Right forelimb (tissue), 1 donor: Measurements from ENCODE around the gene CACNA1C.

Source experiments
- DNase-seq: peaks from one replicate; pipeline ENCODE4 v3.0.0-alpha.2; 2018

CACNA1C gene

GRCh38 chr12:2035431-2036055 lies 17.2 kb upstream of the CACNA1C start:
- DNase-seq: no peak

- DNase-seq: no peak
Measured at GRCh38 chr12:2039034-2039433, 13.8 kb upstream of the CACNA1C start.

GRCh38 chr12:2043054-2043453 lies 9.7 kb upstream of the CACNA1C start:
- no peak for DNase-seq

- no peak for DNase-seq
Measured at GRCh38 chr12:2044165-2044564, 8.6 kb upstream of the CACNA1C start.

- DNase-seq: no peak
Measured at GRCh38 chr12:2046957-2047356, 5.8 kb upstream of the CACNA1C start.

GRCh38 chr12:2047752-2048151 lies 5.0 kb upstream of the CACNA1C start:
- DNase-seq: no peak

- DNase-seq: no peak
Measured at GRCh38 chr12:2049604-2050540, 2.9 kb upstream of the CACNA1C start.

GRCh38 chr12:2051700-2052621 lies 826 bp upstream of the CACNA1C start:
- DNase-seq: peak; percentile 60

- DNase-seq: peak; percentile 54
Measured at GRCh38 chr12:2053691-2054090, 904 bp downstream of the CACNA1C start.

GRCh38 chr12:2054091-2055018 lies 1.6 kb downstream of the CACNA1C start:
- peak; percentile 59 for DNase-seq

- DNase-seq: peak; percentile 66
Measured at GRCh38 chr12:2057041-2057794, 4.4 kb downstream of the CACNA1C start.

- DNase-seq: no peak
Measured at GRCh38 chr12:2057795-2058408, 5.1 kb downstream of the CACNA1C start.

GRCh38 chr12:2058837-2059236 lies 6.0 kb downstream of the CACNA1C start:
- no peak for DNase-seq

GRCh38 chr12:2061402-2061801 lies 8.6 kb downstream of the CACNA1C start:
- DNase-seq: no peak

GRCh38 chr12:2064071-2064507 lies 11.3 kb downstream of the CACNA1C start:
- DNase-seq: no peak

- DNase-seq: no peak
Measured at GRCh38 chr12:2068653-2069052, 15.9 kb downstream of the CACNA1C start.

GRCh38 chr12:2070440-2071045 lies 17.8 kb downstream of the CACNA1C start:
- no peak for DNase-seq

GRCh38 chr12:2074792-2075191 lies 22.0 kb downstream of the CACNA1C start:
- DNase-seq: no peak

GRCh38 chr12:2075508-2076195 lies 22.9 kb downstream of the CACNA1C start:
- no peak for DNase-seq

- no peak for DNase-seq
Measured at GRCh38 chr12:2076196-2076570, 23.4 kb downstream of the CACNA1C start.
